GM12878 (cell line): ENCODE data around the gene LARP4. TPM values are rescaled to one million over a fixed set of nuclear protein-coding genes. Genes with fewer than 3 reads are reported as not detected.
"Not testable (repeated sequence)": the region's sequence is repeated elsewhere in the genome, so short reads cannot be mapped to it uniquely, and the experiment has no call there.

Source experiments
- ATAC-seq: fragments of 200-7000 bp; cut with Tn5 transposase; 3 replicates; pipeline ENCODE4 v1.9.1; 2020; ENCODE audit warnings: mild to moderate bottlenecking, moderate library complexity
- BruUV-seq: library from RNA; stranded (reverse); fragments of 400-500 nt; replicated peaks from 2 replicates; lab custom pipeline; 2021; lab: Mats Ljungman, UMichigan
- CTCF ChIA-PET: fragments of 300-600 bp; sonication (Branson Sonifier 250); formaldehyde crosslinking; extraction: SDS; loops from one replicate; lab custom pipeline; 2021; ENCODE audit warnings: inconsistent platforms; lab: Yijun Ruan, JAX
- POLR2A ChIA-PET: fragments of 350-600 bp; formaldehyde crosslinking; extraction: SDS; loops from one replicate; lab custom pipeline; 2021; ENCODE audit warnings: inconsistent platforms; lab: Charles Lee
- RAD21 ChIA-PET: fragments of 300-600 bp; sonication (Branson Sonifier 250); formaldehyde crosslinking; loops from one replicate; lab custom pipeline; 2023; ENCODE audit warnings: antibody characterized with exemption; ENCODE audit not compliant: unreplicated experiment; lab: Charles Lee
- SMC1A ChIA-PET: fragments of 300-600 bp; sonication (Branson Sonifier 250); formaldehyde crosslinking; loops from one replicate; lab custom pipeline; 2023; ENCODE audit not compliant: unreplicated experiment, uncharacterized antibody; lab: Charles Lee
- DNase-seq: peaks from one replicate; pipeline ENCODE4 v3.0.0-alpha.2; 2011; ENCODE audit warnings: low read depth, low spot score
- FAIRE-seq: peaks from 3 replicates; lab custom pipeline; 2011; peaks lifted over from hg19 to GRCh38; lab: Jason Lieb, UNC
- H2AFZ ChIP-seq: 2 replicates; pipeline ENCODE4 v1.6.0; 2011; ENCODE audit warnings: low read depth, low read length, control low read depth; ENCODE audit not compliant: control insufficient read depth
- H3K27ac ChIP-seq: 2 replicates; pipeline ENCODE4 v1.5.1; 2011; ENCODE audit warnings: control low read depth; ENCODE audit not compliant: control insufficient read depth, insufficient read depth
- H3K27me3 ChIP-seq, 2 experiments: replicated peaks in 1 of 2; 2 replicates each; pipeline versions ENCODE4 v1.6.0 to v1.6.1; 2011; ENCODE audit warnings: low read length in 1 of 2; ENCODE audit not compliant: control insufficient read depth in 2 of 2, insufficient read depth in 2 of 2
- H3K36me3 ChIP-seq, 2 experiments: 2 replicates each; pipeline ENCODE4 v1.5.1; 2011; ENCODE audit warnings: low read length in 1 of 2; ENCODE audit not compliant: control insufficient read depth in 2 of 2, insufficient read depth in 2 of 2
- H3K4me1 ChIP-seq: 2 replicates; pipeline ENCODE4 v1.6.1; 2011; ENCODE audit warnings: mild to moderate bottlenecking, low read length, moderate library complexity, mixed read lengths; ENCODE audit not compliant: control insufficient read depth, insufficient read depth
- H3K4me2 ChIP-seq: 2 replicates; pipeline ENCODE4 v1.6.0; 2011; ENCODE audit warnings: control low read depth; ENCODE audit not compliant: control insufficient read depth, insufficient read depth
- H3K4me3 ChIP-seq: fragments of 200-600 bp; sonication (generic); 2 replicates; pipeline ENCODE4 v1.5.1; 2016
- H3K79me2 ChIP-seq: 2 replicates; pipeline ENCODE4 v1.6.0; 2011; ENCODE audit warnings: low read length; ENCODE audit not compliant: control insufficient read depth, insufficient read depth
- H3K9ac ChIP-seq: 2 replicates; pipeline ENCODE4 v1.8.0; 2011; ENCODE audit warnings: low read length, control low read depth, mixed read lengths; ENCODE audit not compliant: control insufficient read depth, insufficient read depth
- H3K9me3 ChIP-seq: replicated peaks from 3 replicates; pipeline ENCODE4 v1.5.1; 2011; ENCODE audit warnings: mild to moderate bottlenecking, low read length; ENCODE audit not compliant: control insufficient read depth, insufficient read depth
- H4K20me1 ChIP-seq: 2 replicates; pipeline ENCODE4 v1.6.0; 2011; ENCODE audit not compliant: control insufficient read depth, insufficient read depth
- BACH1 ChIP-seq: fragments of 450-650 bp; IDR thresholded peaks from 2 replicates; pipeline ENCODE4 v1.6.1; 2017; ENCODE audit warnings: mild to moderate bottlenecking, borderline replicate concordance
- FOS ChIP-seq: IDR thresholded peaks from 3 replicates; pipeline ENCODE4 v1.6.1; 2011; ENCODE audit warnings: borderline replicate concordance; ENCODE audit not compliant: insufficient read length; ENCODE audit errors: extremely low read depth
- HCFC1 ChIP-seq: fragments of 150-350 bp; IDR thresholded peaks from 2 replicates; pipeline ENCODE4 v1.6.1; 2014; ENCODE audit warnings: low read length
- RUNX3 ChIP-seq: IDR thresholded peaks from 2 replicates; pipeline ENCODE4 v1.6.1; 2012; ENCODE audit warnings: low read length, inconsistent platforms
- SREBF1 ChIP-seq: IDR thresholded peaks from 2 replicates; pipeline ENCODE4 v1.6.1; 2012; ENCODE audit warnings: mild to moderate bottlenecking, low read length
- ZBTB4 ChIP-seq: fragments of 450-650 bp; formaldehyde crosslinking; IDR thresholded peaks from 2 replicates; pipeline ENCODE4 v1.4.0; 2022; ENCODE audit warnings: mild to moderate bottlenecking, moderate library complexity
- ZNF687 ChIP-seq: fragments of 450-650 bp; IDR thresholded peaks from 2 replicates; pipeline ENCODE4 v1.6.1; 2017; ENCODE audit warnings: mild to moderate bottlenecking, moderate library complexity
- WGBS: methylation state at CpG from one replicate; pipeline ENCODE4 v1.1.6; 2016; ENCODE audit warnings: low lambda C conversion rate; ENCODE audit not compliant: insufficient replicate concordance, insufficient coverage; ENCODE audit errors: missing lambda C conversion rate; 5-methylcytosine and 5-hydroxymethylcytosine counted together
- in situ Hi-C: fragments of 300-500 bp; cut with MboI; formaldehyde crosslinking; loops from 9 replicates; pipeline ENCODE4 v1.14.3; 2018; ENCODE audit warnings: mixed read lengths
- intact Hi-C: fragments of 100-400 bp; cut with micrococcal nuclease; formaldehyde crosslinking; loops from one replicate; pipeline ENCODE4 v1.14.2; 2022; ENCODE audit not compliant: unreplicated experiment
- polyA plus RNA-seq, 11 experiments: library from polyadenylated mRNA; depleted of rRNA in 4 of 11; unstranded in 6 of 11; stranded (reverse) in 5 of 11; fragments of >200 nt; fragmentation: Nextera tagmentation in 4 of 11; fragmentation: Illumina TruSeq in 1 of 11; extraction: Ambion mirVana in 4 of 11; extraction: Trizol in 1 of 11; gene quantifications; 1 replicate in 1 of 11; 2 replicates in 10 of 11; pipeline versions ENCODE4 v1.2.1 to v1.2.3, GENCODE V29; 2011 to 2016; ENCODE audit warnings: inconsistent platforms in 2 of 11, missing spikeins in 2 of 11, low read depth in 1 of 11
- total RNA-seq, 4 experiments: library from RNA; depleted of rRNA in 3 of 4; stranded (reverse); fragments of >200 nt in 3 of 4; fragmentation: Illumina TruSeq in 1 of 4; extraction: Trizol in 1 of 4; gene quantifications; 2 replicates each; pipeline versions ENCODE4 v1.2.1 to v1.2.3, GENCODE V29; 2013 to 2021

The LARP4 gene
- total and polyA plus RNA-seq, 10 of the 15 experiments (the other 5 are each of a cell fraction or from before 2014, with no cell fraction given): 24.1 to 72.6 (median 35.6) TPM

- POLR2A ChIA-PET, H3K4me3 ChIP-seq, H3K9ac ChIP-seq, DNase-seq, FAIRE-seq, ATAC-seq, H2AFZ ChIP-seq, RAD21 ChIA-PET, H3K27me3 ChIP-seq, SMC1A ChIA-PET, H3K9me3 ChIP-seq, H3K27ac ChIP-seq, H3K4me1 ChIP-seq, H3K79me2 ChIP-seq, H4K20me1 ChIP-seq, BruUV-seq, in situ Hi-C loops, intact Hi-C loops, H3K4me2 ChIP-seq: not testable (repeated sequence)
- 78% methylated on average over 5 of the region's 5 CpGs for WGBS
- H3K36me3 ChIP-seq: peaks cover 5 to 16% of the 10 kb centered on the region in 2 experiments
- CTCF ChIA-PET: interaction anchor here (0.8 kb wide), 1 partner anchor 11 kb away, joined by 3 read pairs; no protein-coding TSS in a partner anchor
Measured at GRCh38 chr12:50449671-50450070, 49.0 kb downstream of the LARP4 start.

- Histone ChIP-seq H3K27me3 (no peaks in the 10 kb centered on the region), H3K9ac (no peak overlapping the region), H3K4me1 (no peaks in the 10 kb centered on the region), H3K9me3 (no peaks in the 10 kb centered on the region), H3K4me3 (no peak overlapping the region), H3K79me2 (no peaks in the 10 kb centered on the region), H3K36me3 (peaks cover 2 to 10% of the 10 kb centered on the region in 2 experiments; a peak in 3 of 4 replicates), H3K27ac (no peak overlapping the region), H2AFZ (no peak overlapping the region), H3K4me2 (no peak overlapping the region), H4K20me1 (no peaks in the 10 kb centered on the region)
- no peak for ATAC-seq
- intact Hi-C loops (no loop called here), in situ Hi-C loops (no loop called here)
- SMC1A ChIA-PET: interaction anchor here (1.8 kb wide), 1 partner anchor 8 kb away, joined by 5 read pairs; no protein-coding TSS in a partner anchor
- 100% methylated on average over 3 of the region's 5 CpGs for WGBS
- CTCF ChIA-PET: interaction anchor here (0.6 kb wide), 1 partner anchor 174 kb away, joined by 3 read pairs; no protein-coding TSS in a partner anchor
- RAD21 ChIA-PET: interaction anchor here (0.6 kb wide), 1 partner anchor 9 kb away, joined by 3 read pairs; no protein-coding TSS in a partner anchor
- FAIRE-seq: no peak
- POLR2A ChIA-PET: interaction anchor here (0.6 to 1.0 kb wide), 2 partner anchors 15 to 242 kb away, joined by 3 to 4 read pairs; no protein-coding TSS in a partner anchor
- no peak for DNase-seq
- no TSS peak for BruUV-seq
- TF ChIP-seq RUNX3: no peak
- TF ChIP-seq BACH1: no peak
- TF ChIP-seq ZBTB4 (CRISPR knock-in tag): no peak
- TF ChIP-seq FOS: no peak
- no peak for TF ChIP-seq ZNF687
- no peak for TF ChIP-seq HCFC1
- TF ChIP-seq SREBF1: no peak
Measured at GRCh38 chr12:50452795-50453194, 52.1 kb downstream of the LARP4 start.
